Fibroblast of skin of abdomen (primary cell): ENCODE measurements around the gene USP34.
A peak's percentile ranks its signal among the peaks of the same experiment; 100 is the strongest.
"Not testable (repeated sequence)": the region's sequence is repeated elsewhere in the genome, so short reads cannot be mapped to it uniquely, and the experiment has no call there.

Experiments
- DNase-seq: peaks from one replicate; pipeline ENCODE4 v3.0.0-alpha.2; 2013

The USP34 gene

GRCh38 chr2:61463769-61464475, 7.0 kb downstream of the USP34 start:
- no peak for DNase-seq

GRCh38 chr2:61461404-61461803, 9.5 kb downstream of the USP34 start:
- no peak for DNase-seq

- DNase-seq = peak; percentile 71
These were observed 10.7 kb downstream of the USP34 start for GRCh38 chr2:61460163-61460562.

- no peak for DNase-seq
These were observed 14.0 kb downstream of the USP34 start for GRCh38 chr2:61456746-61457420.

GRCh38 chr2:61456070-61456745, 14.7 kb downstream of the USP34 start:
- no peak for DNase-seq

GRCh38 chr2:61454972-61455371, 15.9 kb downstream of the USP34 start:
- DNase-seq = not testable (repeated sequence)

- no peak for DNase-seq
These were observed 16.5 kb downstream of the USP34 start for GRCh38 chr2:61454383-61454782.

GRCh38 chr2:61452392-61452791, 18.5 kb downstream of the USP34 start:
- DNase-seq = no peak

- DNase-seq = no peak
These were observed 19.7 kb downstream of the USP34 start for GRCh38 chr2:61451178-61451577.

GRCh38 chr2:61450144-61450543, 20.7 kb downstream of the USP34 start:
- no peak for DNase-seq

- DNase-seq = no peak
These were observed 22.7 kb downstream of the USP34 start for GRCh38 chr2:61448229-61448628.

GRCh38 chr2:61446971-61447370, 23.9 kb downstream of the USP34 start:
- DNase-seq = not testable (repeated sequence)

GRCh38 chr2:61443342-61444041, 27.4 kb downstream of the USP34 start:
- DNase-seq = no peak

GRCh38 chr2:61439241-61440002, 31.5 kb downstream of the USP34 start:
- no peak for DNase-seq

- no peak for DNase-seq
These were observed 32.2 kb downstream of the USP34 start for GRCh38 chr2:61438670-61439069.

GRCh38 chr2:61437170-61437569, 33.7 kb downstream of the USP34 start:
- DNase-seq = no peak

GRCh38 chr2:61436092-61436491, 34.8 kb downstream of the USP34 start:
- no peak for DNase-seq

- DNase-seq = no peak
These were observed 35.6 kb downstream of the USP34 start for GRCh38 chr2:61435291-61435690.

GRCh38 chr2:61434314-61434713, 36.6 kb downstream of the USP34 start:
- DNase-seq = no peak

- no peak for DNase-seq
These were observed 37.3 kb downstream of the USP34 start for GRCh38 chr2:61433606-61434005.

- DNase-seq = no peak
These were observed 37.9 kb downstream of the USP34 start for GRCh38 chr2:61432990-61433389.

- no peak for DNase-seq
These were observed 39.5 kb downstream of the USP34 start for GRCh38 chr2:61431345-61431744.
